GM19463 (cell line): Measurements from ENCODE around the gene SKA1.
"Not testable (repeated sequence)": the region's sequence is repeated elsewhere in the genome, so short reads cannot be mapped to it uniquely, and the experiment has no call there.

Experiments
- ATAC-seq: cut with Tn5 transposase; IDR thresholded peaks from one replicate; pipeline ENCODE4 v1.9.1; 2021; ENCODE audit warnings: mild to moderate bottlenecking, moderate library complexity; ENCODE audit not compliant: unreplicated experiment

Gene SKA1

GRCh38 chr18:50393802-50394201 is 19.0 kb downstream of the SKA1 start:
- no peak for ATAC-seq

- no peak for ATAC-seq
These were observed 20.2 kb downstream of the SKA1 start for GRCh38 chr18:50395093-50395492.

- no peak for ATAC-seq
These were observed 21.3 kb downstream of the SKA1 start for GRCh38 chr18:50396005-50396660.

DNA sequence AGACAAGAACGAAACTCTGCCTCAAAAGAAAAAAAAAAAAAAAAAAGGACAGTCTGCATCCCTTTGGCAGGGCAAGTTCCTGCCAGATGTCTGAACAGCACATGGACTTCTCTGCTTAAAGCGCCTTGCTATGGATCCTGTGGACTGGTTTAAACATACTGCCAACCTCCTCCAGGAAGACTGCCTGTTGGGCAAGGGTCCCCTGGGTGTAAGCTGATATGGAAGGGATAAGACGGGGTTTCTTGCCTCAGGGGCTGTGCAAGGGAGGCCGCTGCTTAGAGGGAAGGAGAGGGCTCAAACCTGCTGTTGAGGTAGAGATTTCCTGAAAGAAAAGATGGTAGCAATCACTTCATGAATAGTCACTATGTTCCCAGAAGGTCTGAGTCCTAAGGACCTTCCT is 22.2 kb downstream of the SKA1 start:
- ATAC-seq = no peak

DNA sequence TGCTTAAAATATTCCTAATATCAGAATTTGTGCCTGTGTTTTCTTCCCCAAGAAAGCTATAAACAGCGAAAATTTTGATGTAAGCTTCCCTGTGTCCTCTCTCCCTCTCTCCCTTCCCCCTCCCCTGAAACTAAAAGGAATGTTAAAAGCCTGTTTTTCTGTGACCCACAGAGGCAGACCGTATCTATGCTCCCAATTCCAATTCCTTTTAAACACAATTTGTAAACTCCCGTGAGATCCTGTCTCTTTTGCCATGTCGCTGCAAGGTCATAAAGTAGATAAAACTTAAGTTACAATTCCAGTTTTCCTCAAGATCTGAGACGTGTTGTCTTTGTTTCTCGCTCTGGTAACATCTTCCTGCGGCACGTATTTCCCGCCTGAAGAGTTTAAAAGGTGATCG is 23.3 kb downstream of the SKA1 start:
- ATAC-seq = no peak

GRCh38 chr18:50398947-50399346 is 24.1 kb downstream of the SKA1 start:
- ATAC-seq = no peak

- ATAC-seq = no peak
These were observed 24.7 kb downstream of the SKA1 start for GRCh38 chr18:50399582-50399981.

GRCh38 chr18:50400438-50400837 is 25.6 kb downstream of the SKA1 start:
- not testable (repeated sequence) for ATAC-seq

- no peak for ATAC-seq
These were observed 26.4 kb downstream of the SKA1 start for GRCh38 chr18:50401295-50401694.

DNA sequence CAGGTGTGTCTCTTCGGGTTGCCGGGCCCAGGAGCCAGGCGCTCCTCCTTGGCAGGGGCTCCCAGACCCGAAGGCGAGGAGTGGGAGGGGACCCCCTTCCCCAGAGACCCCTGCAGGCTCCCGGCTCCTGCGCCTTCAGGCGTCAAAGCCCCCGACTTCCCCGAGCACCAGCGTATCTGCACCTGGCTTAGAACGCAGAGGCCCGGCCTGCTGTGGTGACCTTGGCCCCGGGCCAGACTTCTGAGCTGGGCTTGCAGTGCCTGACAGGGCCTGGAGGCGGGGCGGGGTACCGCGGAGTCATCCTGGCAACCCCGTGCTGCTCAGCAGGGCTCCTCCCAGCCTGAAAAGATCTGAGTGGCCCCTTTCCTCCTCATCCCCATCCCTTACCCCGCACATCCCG is 27.0 kb downstream of the SKA1 start:
- no peak for ATAC-seq

- ATAC-seq = not testable (repeated sequence)
These were observed 30.1 kb downstream of the SKA1 start for GRCh38 chr18:50404752-50405581.

GRCh38 chr18:50405582-50406271 is 30.9 kb downstream of the SKA1 start:
- no peak for ATAC-seq

DNA sequence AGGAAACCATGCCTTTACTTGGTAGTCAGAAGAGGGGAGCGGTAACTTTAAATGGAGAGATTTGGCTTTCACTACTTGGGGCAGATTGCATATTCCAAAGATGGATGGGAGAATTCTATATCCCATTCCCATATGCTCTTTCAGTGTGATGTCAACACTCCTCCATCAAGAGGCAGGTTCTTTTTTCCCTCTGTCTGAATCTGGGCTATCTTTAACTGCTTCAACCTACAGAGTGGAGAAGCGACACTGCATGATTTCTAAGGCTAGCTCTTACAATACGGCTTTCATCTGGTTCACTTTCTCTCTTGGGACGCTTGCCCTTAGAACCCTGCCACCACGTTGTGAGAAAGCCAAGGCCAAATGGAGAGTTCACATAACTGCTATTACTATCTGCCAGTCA is 34.4 kb downstream of the SKA1 start:
- no peak for ATAC-seq

DNA sequence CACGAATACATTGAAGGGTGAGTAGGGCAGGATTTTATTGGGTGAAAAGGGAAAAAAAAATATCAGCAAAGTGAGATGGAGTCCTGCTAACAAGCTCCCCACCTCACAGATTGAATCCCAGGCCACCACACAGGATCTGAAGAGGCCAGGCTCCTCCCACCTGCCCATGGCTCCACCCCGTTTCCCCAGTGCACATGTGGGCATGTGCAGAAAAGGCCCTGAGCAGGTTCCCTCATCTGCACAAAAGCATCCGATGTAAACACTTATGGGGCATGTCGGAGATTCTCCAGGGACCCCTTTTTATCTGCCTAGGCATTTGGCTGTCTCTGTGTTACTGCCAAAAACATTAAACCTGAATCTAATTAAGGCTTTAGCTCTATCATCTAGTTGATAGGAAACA is 35.2 kb downstream of the SKA1 start:
- no peak for ATAC-seq

DNA sequence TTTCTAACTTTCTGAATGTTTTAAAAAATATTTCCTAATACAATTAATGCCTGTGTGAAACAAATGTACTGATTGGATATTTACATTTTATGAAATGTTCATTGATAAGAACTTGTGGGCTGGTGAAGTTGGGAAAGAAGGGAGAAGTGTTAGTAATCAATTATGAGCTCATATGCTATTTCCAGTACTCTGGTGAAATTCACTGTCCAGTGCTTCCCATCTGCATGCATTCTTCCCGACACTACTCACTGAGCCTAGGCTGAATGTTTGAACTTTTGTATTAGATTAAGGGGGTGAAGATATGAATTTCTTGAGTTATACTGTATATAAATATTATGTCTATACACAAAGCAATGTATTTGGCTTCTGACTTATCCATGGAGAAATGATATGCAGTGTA is 36.0 kb downstream of the SKA1 start:
- no peak for ATAC-seq

GRCh38 chr18:50416832-50417231 is 42.0 kb downstream of the SKA1 start:
- ATAC-seq = not testable (repeated sequence)

DNA sequence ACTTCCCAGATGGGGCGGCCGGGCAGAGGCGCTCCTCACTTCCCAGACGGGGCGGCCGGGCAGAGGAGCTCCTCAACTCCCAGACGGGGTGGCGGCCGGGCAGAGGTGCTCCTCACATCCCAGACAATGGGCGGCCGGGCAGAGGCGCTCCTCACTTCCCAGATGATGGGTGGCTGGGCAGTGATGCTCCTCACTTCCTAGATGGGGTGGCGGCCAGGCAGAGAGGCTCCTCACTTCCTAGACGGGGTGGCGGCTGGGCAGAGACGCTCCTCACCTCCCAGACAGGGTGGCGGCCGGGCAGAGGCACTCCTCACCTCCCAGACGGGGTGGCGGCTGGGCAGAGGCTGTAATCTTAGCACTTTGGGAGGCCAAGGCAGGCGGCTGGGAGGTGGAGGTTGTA is 42.9 kb downstream of the SKA1 start:
- not testable (repeated sequence) for ATAC-seq

GRCh38 chr18:50418650-50419049 is 43.8 kb downstream of the SKA1 start:
- ATAC-seq = no peak

GRCh38 chr18:50422286-50422898 is 47.5 kb downstream of the SKA1 start:
- ATAC-seq = no peak

DNA sequence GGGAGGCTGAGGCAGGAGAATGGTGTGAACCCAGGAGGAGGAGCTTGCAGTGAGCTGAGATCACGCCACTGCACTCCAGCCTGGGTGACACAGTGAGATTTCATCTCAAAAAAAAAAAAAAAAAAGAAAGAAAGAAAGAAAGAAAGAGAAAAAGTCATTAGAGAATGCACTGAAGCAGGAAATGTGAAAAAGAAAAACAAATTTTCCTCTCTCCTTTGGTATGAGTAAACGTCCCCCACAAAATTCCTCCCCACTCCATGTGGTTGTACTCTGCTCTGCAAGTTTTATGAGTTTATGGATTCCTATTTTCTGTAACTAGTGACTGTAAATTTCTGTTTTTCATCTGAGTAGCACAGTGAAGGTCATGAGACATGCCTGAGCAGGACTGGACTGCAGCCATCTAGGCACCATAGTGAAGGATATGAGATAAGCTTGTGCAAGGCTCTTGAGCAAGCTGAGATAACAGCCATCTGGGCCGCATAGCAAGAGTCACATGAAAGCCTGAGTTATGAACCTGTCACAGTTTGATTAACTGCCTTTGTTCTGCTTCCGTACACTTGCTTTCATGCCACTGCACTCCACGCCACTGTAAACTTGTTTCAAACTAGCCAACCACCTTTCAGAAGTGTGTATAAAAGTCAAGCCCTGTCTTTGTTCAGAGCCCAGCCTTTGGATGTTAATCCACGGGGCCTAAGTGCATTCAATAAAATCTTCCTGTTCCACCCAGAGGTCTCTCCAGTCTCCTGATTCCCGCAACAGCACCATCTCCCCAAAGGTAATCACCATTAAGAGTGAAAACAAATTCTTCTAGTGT is 50.2 kb downstream of the SKA1 start:
- ATAC-seq = no peak

DNA sequence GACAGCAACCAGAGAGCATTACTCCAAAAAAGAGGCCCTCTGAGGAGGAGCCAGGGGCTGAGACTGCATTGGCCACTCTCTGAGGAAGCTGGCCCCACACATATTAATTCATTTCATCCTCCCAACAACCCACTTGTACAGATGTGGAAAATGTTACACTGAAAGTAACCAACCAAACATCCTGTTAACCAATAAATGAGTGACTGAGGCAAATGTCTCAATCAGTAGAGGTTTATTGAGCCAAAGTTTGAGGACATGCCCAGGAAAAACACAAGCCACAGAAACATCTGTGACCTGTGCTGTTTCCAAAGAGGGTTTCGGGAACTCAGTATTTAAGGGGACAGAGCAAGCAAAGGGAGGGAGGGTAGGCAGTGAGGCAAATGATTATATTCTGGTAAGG is 53.0 kb downstream of the SKA1 start:
- no peak for ATAC-seq
